Globus pallidus (tissue), 1 donor: ENCODE results near the gene RTN4IP1.
"Not testable (repeated sequence)": the region's sequence is repeated elsewhere in the genome, so short reads cannot be mapped to it uniquely, and the experiment has no call there.

Source experiments
- DNase-seq: peaks from one replicate; pipeline ENCODE4 v3.0.0-alpha.2; 2015; ENCODE audit warnings: low spot score

RTN4IP1 gene

GRCh38 chr6:106627760-106628159, 1.5 kb downstream of the RTN4IP1 start:
- DNase-seq, result not testable (repeated sequence)

GRCh38 chr6:106626485-106626884, 2.8 kb downstream of the RTN4IP1 start:
- DNase-seq, result no peak

- DNase-seq, result no peak
Measured at GRCh38 chr6:106623039-106623438, 6.3 kb downstream of the RTN4IP1 start.

DNA sequence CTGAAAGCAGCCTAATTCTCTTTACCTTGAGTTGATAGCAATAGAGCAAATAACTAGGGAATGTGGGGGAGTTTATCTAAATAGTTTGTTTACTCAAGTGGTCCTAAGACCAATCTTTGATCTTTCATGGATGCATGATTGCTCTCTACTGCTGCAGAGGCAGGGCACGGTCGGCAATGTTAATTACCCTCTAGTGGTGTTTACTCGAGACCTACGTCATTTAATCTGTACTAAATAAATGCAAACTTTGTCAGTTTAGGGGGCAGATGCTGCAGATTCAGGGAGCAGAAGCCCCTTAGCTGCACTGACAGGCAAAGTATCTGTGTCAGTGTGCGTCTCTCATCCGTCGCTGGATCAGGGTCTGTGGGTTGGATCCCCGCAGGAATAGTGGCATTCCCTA, 6.9 kb downstream of the RTN4IP1 start:
- no peak for DNase-seq

DNA sequence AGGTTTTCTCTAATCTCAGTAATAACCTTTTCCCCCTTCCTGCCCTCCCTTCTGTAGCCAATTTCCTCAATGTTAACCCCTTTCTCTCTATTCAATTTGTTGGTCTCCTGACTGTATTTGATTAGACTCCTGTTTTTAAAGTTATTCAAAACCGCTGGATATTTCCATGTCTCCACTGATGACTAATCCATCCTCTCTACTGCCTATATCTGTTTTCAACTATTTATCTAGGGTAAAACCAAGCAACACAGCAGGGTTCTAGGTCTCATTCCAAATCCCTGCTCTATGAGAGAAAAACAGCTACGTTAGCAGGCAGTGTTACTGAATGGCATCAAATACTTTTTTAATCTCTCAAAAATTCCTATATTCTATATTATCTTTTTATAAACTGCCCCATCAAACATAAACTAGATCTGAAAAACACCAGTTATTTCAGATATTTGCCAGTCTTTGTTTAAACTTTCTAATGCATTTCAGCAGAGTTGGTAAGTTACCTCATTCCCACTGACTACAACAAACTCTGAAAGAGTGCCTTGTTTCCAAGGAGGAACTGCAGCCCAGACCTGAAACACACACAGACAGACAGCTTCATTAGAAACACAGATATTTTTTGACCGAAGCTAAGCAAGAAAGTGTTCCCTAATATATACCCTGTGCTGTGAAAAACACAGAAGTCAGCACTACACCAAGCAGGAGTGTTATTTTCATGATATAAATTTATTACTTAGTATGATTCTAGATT, 8.2 kb downstream of the RTN4IP1 start:
- DNase-seq, result no peak

DNA sequence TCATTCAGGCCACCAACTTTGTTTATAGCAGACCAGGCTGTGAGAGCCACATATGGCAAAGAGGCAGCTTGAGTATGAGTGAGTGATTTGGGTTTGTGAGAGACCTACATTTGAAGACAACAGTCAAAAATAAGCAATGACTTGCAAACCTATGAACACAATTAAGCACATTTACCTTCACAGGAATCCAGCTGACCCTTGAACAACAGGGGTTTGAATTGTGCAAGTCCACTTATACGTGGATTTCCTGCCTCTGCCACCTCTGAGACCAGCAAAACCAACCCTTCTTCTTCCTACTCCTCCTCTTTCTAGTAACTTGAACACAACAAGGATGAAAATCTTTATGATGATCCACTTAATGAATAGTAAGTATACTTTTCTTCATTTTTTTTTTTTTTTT, 10.1 kb downstream of the RTN4IP1 start:
- DNase-seq, result no peak

GRCh38 chr6:106618324-106618723, 11.0 kb downstream of the RTN4IP1 start:
- no peak for DNase-seq

DNA sequence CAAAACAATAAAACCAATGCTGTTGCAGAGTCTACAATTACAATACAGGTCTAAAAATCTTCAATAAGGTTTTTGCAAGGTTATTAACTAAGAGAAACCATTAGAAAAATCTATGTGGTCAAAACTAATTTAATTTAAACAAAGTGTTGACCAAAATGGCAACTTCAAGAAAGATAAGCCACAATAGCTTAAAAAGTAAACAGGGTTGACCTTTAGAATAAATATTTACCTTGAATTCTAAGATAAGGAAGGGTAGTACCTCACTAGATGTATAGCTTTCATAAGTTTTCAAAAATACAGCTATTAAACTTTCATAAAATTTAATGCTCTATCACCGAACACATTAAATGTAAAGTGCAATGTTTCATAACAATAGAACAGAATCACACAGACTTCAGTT, 11.4 kb downstream of the RTN4IP1 start:
- DNase-seq, result no peak

- no peak for DNase-seq
Measured at GRCh38 chr6:106617302-106617701, 12.0 kb downstream of the RTN4IP1 start.

DNA sequence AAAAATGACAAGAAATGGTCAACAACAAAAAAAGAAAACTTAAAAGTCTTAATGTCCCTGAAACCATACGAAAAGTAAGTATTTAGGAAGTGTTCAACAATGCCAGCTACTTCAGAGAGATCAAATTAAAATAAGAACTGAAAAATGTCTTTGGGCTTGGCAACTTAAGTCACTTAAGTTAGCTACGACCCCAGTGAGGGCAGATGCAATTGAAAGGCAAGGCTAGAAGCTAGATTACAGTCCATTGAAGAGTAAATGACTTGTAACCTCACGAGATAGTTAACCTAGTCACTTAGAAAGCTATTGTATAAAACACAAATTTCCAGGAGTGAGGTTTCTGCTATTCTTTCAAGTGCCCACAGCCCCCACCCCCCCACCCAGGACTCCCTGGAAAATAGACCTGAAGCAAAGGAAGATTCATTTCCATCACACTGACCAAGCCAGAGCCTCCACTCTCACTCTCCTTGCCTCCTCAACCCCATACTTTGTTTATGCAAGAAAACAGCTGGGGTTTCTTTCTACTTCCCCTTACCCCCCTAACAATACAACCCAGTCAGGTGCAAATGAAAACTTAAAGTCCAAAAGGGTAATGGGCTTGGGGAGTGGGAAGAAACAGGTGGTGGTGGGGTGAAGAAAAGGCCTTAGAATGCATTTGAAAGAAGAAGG, 14.6 kb downstream of the RTN4IP1 start:
- no peak for DNase-seq

DNA sequence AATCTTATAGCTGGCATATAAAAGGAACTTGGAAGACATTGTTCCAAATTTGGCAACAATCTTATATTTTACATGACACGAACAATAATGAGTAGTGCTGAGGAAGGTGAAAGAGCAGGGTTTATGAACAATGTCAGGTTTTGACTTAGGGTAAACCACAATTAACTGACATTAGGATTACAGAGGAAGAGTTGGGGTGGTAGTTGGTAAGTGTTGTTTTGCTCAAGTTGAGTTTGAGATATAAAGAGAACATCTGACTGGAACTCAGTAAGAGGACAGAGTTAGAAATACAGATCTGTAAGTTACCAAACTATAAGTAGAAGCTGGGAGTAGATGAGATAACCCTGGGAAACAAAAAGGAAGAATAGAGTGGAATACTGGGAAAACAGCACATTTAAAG, 15.1 kb downstream of the RTN4IP1 start:
- no peak for DNase-seq

GRCh38 chr6:106613590-106613989, 15.7 kb downstream of the RTN4IP1 start:
- DNase-seq, result no peak

DNA sequence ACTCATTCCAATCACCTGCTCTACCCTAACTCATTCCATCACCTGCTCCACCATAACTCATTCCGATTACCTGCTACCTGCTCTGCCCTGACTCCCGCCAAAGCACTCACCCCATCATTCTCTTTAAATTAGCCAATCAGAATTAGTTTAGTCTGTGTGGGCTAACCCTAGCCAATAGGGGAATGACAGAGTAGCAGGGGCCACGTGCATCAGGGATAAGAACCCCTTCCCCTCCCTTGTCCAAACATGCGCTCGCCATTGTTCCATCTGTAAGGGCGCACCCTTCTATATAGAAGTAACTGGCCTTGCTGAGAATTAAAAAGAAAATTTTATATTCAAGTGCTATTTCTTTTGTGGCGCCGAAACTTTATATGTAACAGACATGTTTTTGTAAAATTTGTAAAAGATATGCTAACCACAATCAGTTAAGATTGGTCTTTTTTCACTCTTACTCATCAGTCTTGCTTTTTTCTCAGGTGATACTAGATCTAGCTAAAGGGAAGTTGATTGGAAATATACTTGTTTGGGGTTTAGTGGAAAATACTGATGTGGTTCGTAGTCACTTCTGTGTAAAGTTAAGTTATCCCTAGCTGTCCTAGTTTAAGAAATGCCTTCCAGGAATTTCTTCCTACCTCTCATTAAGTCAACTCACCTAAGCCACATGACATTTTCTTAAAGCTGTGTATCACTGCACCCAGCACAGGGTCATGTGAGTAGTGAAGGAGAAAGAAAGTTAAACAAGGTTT, 16.5 kb downstream of the RTN4IP1 start:
- no peak for DNase-seq

GRCh38 chr6:106611030-106611429, 18.3 kb downstream of the RTN4IP1 start:
- no peak for DNase-seq

GRCh38 chr6:106609699-106610098, 19.6 kb downstream of the RTN4IP1 start:
- no peak for DNase-seq

DNA sequence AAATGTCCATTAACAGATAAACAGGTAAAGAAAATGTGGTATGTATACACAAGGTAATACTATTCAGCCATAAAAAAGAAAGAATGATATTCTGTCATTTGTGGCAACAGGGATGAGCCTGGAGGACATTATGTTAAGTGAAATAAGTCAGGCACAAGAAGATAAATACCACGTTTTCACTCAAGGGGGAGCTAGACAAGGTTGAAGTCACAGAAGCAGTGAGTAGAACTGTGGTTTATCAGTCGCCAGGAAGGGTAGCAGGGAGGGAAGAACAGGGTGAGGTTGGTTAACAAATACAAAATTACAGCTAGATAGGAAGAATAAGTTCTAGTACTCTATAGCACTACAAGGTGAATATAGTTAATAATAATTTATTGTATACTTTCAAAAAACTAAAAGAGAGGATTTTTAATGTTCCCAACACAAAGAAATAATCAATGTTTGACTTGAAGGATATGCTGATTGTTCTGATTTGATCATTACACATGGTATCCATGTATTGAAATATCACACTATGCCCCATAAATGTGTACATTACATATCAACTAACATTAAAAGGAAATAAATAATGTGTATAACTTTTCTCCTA, 21.1 kb downstream of the RTN4IP1 start:
- DNase-seq, result peak; percentile 7

- DNase-seq, result no peak
Measured at GRCh38 chr6:106600329-106600728, 29.0 kb downstream of the RTN4IP1 start.

- no peak for DNase-seq
Measured at GRCh38 chr6:106599440-106599839, 29.9 kb downstream of the RTN4IP1 start.

GRCh38 chr6:106591111-106591825, 38.0 kb downstream of the RTN4IP1 start:
- DNase-seq, result no peak

DNA sequence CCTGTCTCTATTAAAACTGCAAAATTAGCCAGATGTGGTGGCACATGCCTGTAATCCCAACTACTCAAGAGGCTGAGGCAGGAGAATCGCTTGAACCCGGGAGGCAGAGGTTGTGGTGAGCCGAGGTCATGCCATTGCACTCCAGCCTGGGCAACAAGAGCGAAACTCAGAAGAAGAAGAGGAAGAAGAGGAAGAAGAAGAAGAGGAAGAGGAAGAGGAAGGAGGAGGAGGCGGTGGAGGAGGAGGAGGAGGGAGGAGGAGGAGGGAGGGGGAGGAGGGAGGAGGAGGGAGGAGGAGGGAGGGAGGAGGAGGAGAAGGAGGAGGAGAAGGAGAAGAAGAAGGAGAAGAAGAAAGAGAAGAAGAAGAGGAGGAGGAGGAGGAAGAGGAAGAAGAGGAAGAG, 40.4 kb downstream of the RTN4IP1 start:
- not testable (repeated sequence) for DNase-seq

- no peak for DNase-seq
Measured at GRCh38 chr6:106586815-106587415, 42.4 kb downstream of the RTN4IP1 start.

DNA sequence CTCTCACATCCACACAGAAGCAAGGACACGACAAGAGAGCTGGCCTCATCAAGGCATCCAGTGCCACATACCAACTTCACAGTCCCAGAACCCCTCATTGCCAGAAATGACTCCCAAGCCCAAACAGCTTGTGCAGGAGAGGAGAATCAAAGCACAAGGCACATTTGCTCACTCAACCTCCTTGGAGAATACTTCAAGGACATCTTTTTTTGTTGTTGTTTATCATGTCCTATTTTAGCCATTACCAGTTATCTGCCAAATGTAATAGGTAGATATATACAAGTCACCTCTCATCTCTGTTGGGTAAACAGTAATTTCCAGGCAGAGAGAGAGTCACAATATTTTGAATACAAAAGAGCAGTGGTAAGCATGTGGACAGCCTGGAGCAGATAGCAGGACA, 47.8 kb downstream of the RTN4IP1 start:
- no peak for DNase-seq
